ENCODE results near the gene PTPN1.
"Not testable (repeated sequence)": the region's sequence is repeated elsewhere in the genome, so short reads cannot be mapped to it uniquely, and the experiment has no call there.

PTPN1 gene

DNA sequence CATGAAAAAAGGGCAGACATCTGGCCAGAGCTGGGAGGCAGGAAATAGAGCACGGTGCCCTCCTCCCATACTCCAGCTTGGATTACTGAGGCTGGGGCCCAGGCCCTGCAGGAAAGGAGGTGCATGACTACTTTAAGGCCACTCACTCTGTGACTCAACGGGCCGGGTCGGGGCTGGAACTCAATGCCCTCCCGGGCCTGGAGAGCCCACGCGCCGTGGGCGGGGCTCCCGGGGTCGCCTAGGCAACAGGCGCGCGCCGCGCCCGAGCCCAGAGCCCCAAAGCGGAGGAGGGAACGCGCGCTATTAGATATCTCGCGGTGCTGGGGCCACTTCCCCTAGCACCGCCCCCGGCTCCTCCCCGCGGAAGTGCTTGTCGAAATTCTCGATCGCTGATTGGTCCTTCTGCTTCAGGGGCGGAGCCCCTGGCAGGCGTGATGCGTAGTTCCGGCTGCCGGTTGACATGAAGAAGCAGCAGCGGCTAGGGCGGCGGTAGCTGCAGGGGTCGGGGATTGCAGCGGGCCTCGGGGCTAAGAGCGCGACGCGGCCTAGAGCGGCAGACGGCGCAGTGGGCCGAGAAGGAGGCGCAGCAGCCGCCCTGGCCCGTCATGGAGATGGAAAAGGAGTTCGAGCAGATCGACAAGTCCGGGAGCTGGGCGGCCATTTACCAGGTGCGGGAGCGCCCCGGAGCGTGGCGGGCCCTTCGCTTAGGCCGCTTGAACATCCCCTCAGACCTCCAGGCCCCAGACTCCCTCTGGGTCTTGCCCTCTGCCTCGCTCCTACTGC, at the start of gene PTPN1:
PTPN1 (plus strand) TSS at position 461 of the 783 bp plus-strand sequence; CDS start at position 606, 145 bp downstream.
- DNase-seq (ENCODE audit: low read depth): peak; percentile 99

DNA sequence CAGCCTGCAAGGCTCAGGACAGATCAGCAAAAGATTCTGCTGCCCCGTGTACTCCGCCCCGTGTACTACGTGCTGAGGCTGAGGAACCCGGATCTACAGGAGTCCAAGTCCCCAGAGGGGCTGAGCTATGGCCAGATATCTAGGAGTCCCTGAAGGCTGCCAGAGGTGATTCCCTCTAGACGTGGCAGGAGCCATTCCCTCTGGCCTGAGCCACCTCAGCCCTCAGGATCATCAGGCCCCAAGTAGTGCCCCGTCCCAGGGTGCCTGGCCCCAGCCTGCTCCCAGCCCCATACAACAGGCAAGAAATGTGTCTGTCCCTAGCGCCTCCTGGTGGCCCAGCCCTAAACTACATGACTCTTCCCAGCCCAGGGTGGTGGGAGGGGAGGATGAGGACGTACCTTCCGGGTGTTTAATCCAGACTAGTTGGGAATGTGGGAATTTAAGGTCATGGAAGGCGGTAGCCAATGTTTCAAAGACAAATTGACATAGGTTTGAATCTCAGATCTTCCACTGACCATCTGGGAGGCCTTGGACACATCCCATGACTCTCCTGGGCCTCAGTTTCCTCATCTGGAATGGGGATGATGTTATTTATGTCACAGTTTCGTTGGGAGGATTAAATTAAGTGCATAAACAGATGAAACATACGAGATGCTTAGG, 49.4 kb upstream of the PTPN1 start:
- DNase-seq (ENCODE audit: low read depth): peak; percentile 71

DNA sequence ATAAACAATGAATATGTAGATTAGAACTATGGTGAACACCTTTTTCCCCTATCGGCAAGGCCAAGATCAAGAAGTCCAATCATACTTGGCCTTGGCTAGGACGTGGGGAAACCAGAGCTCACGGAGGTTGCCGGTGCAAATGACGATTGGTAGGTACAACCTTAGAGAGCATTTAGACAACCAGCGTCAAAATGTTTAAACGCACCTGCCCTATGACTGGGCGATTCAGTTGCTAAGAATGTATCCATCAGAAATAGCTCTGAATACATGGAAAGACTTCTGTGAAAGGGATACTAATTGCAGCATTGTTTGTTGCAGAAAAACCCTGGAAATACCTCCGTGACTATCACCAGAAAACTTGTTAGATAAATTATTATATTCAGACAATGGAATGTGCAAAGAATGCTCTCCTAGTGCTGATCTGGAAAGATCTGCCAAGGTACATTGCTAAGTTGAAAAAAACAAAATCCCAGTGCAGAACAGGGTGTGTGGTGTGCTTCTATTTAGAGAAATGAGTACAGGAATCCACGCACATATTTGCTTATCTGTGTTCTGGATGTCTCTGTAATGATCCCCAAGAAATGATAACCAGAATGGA, 48.0 kb upstream of the PTPN1 start:
- DNase-seq (ENCODE audit: low read depth): no peak

DNA sequence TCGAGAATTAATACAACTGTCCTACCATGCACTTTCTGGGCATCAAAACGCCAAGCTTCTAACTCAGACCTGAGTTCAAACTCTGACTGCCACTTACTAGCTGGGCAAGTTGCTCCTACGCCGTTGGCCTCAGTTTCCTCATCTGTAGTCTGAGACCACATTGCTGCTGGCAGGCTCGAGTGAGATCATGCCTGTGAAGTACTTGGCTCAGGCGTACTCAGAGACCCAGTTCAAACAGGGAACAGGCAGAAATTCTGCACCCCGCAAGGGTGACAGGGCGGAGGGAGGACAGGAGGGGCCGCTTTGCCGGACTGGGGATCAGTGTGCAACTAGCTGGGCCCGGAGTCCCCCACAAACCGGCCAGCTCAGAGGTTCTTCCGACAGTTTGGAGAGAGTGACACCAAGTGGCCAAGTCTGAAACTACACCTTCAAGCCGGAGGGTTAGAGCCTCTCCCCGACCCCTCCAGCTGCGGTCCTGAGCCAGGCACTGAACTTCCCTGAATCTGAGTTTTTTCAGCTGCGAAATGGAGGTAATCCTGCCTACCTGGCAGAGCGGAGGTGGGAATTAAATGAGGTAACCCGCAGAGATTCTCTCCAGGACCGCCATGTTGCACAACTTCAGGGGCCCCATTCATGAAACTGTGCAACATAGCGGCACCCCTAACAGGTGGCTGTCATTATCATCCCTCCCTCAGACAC, 46.0 kb upstream of the PTPN1 start:
- peak; percentile 48 for DNase-seq (ENCODE audit: low read depth)

DNA sequence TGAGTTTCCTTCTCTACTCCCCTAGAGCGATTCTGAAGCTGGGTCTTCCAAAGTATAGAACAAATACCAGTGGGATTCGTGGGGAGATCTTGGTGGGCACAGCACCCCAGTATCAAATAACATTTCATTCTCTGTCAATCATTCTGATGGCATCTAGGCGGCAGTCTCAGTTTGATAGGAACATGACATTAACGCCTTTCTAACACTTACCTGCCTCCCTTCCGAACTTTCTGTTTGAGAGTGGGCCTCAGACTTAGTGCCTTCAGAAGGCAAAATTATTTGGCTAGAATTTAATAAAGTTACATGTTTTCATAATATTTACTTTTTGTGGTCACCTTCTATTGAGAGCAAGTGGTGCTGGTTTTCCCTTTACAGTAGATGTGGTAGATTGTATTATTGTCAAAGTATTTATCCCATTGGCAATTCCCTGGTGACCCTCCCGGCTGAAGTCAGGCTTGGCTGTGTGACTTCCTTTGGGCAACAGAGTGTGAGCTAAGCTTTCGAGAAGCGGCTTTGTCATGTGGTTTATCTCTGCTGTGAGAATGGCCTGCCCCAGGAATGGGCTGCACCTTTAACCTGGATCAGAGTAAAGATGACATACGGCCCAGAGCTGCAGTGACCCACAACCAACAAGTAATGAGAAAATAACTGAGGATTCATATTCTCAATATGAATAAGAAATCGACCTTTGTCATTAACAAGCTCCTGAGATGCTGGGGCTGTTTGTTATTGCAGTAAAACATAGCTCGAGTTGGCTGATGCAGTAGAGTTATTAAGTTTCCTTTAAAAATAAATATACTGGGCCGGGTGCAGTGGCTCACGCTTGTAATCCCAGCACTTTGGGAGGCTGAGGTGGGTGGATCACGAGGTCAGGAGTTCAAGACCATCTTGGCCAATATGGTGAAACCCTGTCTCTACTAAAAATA, 45.2 kb upstream of the PTPN1 start:
- peak; percentile 59 for DNase-seq (ENCODE audit: low read depth)

DNA sequence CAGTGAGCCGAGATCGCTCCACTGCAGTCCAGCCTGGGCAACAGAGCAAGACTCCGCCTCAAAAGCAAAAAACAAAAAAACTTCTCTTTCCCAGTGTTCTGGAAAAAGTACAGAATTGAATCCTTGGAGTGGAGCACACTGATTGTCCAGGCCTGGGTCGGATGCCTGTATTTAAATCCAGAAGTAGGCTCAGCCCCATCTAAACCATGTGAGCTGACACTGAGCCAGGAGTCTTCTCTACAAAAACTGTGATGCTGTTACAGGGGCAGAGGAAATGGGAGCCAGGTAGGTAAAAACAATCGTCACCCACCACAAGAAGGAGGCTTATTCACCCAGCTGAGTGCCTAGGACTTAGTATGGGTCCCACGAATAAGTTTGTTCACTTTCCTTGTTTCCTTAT, 43.0 kb upstream of the PTPN1 start:
- no peak for DNase-seq (ENCODE audit: low read depth)

DNA sequence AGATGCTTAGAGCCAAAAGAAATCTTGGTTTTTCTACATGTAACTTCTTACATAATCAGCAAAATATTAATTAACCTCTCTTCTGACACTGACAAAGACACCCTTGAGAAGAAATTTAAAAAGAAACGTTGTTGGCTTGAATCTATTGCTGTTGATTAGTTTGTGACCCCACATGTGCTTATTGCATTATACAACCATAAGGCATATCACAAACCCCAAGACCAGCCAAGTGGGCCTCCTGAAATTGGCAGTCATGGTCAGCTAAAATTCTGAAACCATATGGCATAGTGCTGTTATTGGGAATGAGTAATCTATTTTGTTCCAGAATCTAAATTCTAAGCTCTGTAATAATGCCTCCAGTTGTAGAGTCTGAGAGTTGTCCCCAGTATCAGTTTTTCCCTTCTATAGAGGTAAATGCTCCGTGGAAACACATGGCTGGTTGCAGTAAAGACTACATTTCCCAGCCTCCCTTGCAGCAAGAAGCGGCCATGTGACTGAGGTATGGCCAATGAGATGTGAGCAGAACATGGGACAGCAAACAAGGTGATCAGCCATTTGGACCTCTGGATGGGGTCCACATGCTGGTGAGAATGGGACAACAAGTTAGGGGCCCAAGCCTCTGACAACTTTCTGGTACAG, 42.3 kb upstream of the PTPN1 start:
- DNase-seq (ENCODE audit: low read depth): peak; percentile 36

DNA sequence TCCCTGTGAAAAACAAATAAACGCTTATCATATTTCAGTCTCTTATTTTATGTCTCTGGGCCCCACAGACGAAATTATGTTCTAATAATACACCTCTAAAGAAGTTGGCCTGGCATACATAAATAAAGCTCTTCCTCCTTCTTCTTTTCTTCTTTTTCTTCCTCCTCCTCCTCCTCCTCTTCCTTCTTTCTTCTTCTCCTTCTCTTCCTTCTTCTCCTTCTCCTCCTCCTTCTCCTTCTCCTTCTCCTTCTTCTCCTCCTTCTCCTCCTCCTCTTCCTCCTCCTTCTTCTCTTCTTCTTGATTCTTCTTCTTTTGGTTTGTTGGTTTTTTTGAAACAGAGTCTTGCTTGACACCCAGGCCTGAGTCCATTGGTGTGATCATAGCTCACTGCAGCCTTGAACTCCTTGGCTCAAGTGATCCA, 41.8 kb upstream of the PTPN1 start:
- DNase-seq (ENCODE audit: low read depth): no peak

DNA sequence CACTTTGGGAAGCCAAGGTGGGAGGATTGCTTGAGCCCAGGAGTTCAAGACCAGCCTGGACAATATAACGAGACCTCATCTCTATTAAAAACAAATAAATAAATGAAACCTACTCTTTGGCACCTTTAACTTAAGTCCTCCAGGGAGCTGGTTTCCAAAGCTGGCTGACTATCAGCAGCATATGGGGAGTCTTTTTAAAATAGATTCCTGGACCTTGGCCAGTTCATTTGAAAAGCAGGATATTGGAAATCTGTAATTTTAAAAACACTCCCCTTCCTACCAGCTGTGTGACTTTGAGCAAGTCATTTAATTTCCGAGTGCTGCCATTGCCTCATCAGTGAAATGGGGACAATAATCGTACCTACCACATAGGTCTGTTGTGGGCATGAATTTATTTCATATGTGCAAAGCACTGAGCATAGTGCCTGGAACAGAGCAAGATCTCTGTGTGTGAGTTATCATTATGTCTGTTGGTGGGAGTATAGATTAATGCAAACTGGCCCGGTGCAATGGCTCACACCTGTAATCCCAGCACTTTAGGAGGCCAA, 40.9 kb upstream of the PTPN1 start:
- no peak for DNase-seq (ENCODE audit: low read depth)

DNA sequence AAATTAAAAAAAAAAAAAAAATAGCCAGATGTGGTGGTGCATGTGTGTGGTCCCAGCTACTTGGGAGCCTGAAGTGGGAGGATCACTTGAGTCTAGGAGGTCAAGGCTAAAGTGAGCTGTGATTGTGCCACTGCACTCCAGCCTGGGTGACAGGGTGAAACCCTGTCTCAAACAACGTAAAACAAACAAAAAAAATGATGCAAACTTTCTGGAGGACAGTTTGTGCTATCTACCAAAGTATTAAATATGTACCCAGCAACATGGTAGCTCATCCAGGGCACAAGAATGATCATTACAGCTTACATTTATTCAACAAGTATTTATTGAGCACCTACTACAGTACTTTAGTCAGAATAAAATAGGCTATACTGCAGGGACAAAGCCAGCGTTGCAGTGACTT, 40.4 kb upstream of the PTPN1 start:
- DNase-seq (ENCODE audit: low read depth): no peak

DNA sequence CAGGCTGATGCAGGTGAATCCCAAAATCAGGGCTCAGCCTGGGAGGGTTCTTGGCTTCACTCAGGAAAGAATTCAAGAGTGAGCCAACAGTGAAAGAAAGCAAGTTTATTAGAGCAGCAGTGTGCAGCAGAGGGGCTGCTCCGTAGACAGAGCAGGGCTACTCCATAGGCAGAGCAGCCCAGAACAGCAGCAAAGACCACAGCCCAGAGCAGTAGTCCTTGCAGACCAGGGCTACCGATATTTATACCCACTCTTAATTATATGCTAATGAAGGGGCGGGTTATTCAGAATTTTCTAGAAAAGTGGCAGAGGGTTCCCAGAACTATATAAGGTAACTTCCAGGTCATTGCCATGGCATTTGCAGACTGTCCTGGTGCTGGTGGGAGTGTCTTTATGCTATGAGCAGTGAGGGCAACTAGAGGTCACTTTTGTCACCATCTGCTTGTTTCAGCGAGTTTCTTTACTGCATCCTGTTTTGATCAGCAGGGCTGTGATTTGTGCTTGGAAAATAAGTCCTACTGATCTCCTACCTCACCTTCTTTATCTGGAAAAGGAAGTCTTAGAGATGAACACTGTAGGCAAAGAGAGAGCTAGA, 39.8 kb upstream of the PTPN1 start:
- DNase-seq (ENCODE audit: low read depth): no peak

DNA sequence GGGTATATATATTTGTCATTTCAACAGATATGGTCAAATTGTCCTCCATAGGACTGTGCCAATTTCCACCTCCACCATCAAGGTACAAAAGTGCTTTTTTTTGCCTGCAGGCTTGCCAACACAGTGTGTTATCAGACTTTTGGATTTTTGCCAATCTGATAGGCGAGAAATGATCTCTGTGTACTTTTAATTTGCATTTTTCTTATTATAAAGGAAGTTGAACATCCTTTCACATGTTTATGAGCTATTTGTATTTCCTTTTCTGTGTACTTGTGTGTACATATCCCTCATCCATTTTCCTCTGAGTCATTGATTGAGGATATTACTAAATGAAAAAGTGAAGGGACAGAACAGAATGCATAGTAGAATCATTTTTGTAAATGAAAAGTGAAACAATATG, 39.0 kb upstream of the PTPN1 start:
- DNase-seq (ENCODE audit: low read depth): no peak

DNA sequence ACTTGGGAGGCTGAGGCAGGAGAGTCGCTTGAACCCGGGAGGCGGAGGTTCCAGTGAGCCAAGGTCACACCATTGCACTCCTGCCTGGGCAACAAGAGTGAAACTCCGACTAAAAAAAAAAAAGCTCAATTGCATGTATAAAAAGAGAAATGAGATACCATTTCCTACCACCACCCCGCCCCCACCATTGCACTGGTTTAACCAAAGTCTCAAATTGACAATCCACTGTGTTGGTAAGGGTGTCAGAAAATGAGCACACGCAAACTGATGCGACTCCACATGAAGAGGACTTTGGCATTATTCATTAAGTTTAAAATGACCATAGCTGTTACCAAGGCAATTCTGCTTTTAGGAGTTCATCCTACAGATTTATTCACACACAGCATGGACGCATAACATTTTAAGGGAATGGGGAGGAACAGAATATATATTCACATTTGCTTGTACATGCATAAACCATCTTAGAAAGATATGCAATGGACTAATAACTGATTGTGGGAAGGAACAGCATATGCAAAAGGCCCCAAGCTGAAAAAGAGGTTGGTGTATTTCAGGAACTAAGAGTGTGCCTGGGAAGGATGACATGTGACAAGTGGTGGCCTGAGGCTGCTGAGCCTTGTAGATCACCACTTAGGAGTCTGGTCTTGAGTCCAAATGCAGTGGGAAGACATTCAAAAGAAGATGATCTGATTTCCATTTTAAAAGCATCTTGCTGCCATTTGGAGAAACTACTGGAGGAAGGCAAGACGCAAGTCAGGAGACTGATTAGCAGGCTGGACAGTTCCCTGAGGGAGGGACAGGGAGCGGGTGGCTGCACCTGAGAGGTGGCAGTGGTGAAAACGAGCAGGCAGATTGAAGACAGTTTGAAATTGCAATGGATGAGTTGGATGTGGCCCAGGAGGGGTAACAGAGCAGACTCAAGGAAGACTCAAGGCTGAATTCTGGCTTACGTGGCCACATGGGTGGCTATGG, 37.2 kb upstream of the PTPN1 start:
- no peak for DNase-seq (ENCODE audit: low read depth)

DNA sequence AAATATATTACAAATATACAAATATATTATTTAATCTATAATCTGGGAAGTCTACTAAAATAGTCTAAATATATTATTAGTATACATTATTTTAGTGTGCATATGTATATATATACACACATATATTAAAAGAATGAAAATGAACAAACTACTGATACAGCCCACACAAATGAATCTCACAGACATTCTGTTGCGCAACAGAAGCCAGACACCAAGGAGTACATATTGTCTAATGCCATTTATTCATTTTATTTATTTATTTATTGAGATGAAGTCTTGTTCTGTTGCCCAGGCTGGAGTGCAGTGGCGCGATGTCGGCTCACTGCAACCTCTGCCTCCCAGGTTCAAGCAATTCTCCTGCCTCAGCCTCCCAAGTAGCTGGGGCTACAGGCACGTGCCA, 35.8 kb upstream of the PTPN1 start:
- not testable (repeated sequence) for DNase-seq (ENCODE audit: low read depth)

DNA sequence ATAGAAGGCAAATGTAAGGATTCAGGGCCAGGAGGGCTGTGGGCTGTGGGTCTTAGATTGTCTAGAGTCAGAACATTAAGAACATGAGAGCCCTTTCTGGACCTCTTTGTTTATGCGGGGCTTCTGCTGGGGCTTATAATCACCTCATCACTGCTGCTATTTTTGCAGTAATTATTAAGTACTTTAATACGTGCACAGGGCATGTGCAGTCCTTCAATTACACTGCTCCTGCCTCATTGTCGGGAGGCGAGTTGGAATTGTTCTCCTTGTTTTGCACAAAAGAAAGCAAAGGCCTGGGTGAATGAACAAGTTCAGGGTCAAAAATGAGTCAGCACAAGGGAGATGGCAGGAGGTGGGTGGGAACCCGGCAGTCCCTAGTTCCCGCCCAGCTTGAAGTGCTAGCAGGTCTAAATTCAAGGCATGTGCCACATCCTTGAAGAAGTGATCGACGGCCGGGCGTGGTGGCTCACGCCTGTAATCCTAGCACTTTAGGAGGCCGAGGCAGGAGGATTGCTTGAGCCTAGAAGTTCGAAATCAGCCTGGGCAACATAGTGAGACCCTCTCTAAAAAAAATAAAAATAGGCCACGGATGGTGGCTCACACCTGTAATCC, 34.4 kb upstream of the PTPN1 start:
- no peak for DNase-seq (ENCODE audit: low read depth)

DNA sequence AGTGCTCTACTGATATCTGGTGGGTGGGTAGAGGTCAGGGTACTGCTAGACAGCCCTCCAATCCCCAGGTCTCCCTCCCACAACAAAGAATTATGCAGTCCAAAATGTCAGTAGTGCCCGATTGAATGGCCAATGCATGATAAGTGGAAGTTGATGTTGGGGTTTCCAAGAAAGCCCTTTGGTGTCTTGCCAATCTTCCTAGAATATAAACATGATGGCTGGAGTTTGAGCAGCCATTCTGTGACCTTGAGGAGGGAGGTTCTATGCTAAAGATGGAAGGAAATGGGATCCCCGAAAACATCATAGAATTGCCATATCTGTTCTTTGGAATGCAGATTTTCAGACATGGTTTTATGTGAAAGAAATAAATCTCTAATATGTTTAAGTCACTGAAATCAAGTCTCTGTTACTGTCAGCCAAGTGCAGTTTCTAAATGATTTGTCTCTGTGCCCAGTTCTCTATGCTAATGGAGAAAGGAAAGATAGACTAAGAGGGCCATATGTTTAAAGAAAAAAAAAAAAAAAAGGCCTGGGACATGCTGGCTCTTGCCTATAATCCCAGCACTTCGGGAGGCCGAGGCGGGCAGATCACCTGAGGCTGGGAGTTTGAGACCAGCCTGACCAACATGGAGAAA, 32.8 kb upstream of the PTPN1 start:
- no peak for DNase-seq (ENCODE audit: low read depth)

DNA sequence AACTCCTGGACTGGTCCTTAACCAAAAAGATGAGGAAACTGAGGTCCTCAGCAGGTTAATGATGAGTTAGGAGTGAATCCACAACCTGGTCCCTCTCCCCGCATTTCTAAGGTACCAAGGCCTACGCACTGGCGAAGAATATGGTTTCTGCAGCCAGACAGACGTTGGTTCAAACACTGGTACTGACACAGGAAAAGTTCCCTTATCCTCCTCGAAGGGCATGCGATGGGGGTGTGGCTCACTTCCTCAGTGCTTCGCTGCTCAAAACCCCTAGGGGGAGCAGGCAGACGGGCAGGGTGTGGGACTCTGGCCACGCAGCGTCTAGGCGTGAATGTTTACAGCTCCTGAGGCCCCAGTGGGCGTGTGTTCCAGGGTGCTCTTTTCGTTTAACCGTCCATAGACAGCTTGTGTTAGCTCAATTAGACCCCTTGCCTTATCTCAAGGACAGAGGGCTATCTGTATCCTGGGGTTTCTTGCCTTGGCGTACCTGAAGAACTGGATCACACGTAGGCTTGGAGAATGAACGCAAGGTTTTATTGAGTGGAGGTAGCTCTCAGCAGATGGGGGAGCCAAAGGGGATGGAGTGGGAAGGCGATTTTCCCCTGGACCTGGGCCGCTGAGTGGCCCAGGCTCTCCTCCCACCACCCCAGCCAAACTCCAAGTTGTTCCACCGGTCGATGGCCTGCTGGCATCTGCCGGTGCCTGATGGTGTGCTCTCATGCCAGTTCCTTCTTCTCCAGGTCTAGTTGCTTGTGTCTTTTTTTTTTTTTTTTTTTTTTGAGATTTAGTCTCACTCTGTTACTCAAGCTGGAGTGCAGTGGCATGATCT, 31.8 kb upstream of the PTPN1 start:
- peak; percentile 60 for DNase-seq (ENCODE audit: low read depth)
